ENCODE results near the gene MINDY2.

- no peak for TF ChIP-seq CTCF (IDR thresholded peaks at IDR 0.05; ENCODE audit: insufficient read depth, low read depth, low read length)
- no peak for TF ChIP-seq EZH2 (IDR thresholded peaks at IDR 0.05; ENCODE audit: insufficient read depth, low read length)
These were observed 46.6 kb upstream of the MINDY2 start for GRCh38 chr15:58724466-58724865.

Data from astrocyte (in vitro differentiated cells and primary cell).